ENCODE data around the gene DNAH6.

Gene DNAH6

GRCh38 chr2:84697895-84698294 lies 181.6 kb downstream of the DNAH6 start:
- H3K36me3 ChIP-seq (ENCODE audit: control insufficient read depth, insufficient read depth, low read length) = no peaks in the 10 kb centered on the region
- H3K9me3 ChIP-seq (ENCODE audit: control insufficient read depth, insufficient read depth, low read depth, low read length) = peaks cover 15% of the 10 kb centered on the region
- no peak overlapping the region for H3K27ac ChIP-seq (ENCODE audit: low read depth, low read length)
- H3K27me3 ChIP-seq (ENCODE audit: control insufficient read depth, insufficient read depth, low read length) = no peaks in the 10 kb centered on the region
- no peaks in the 10 kb centered on the region for H3K4me1 ChIP-seq (ENCODE audit: control insufficient read depth, insufficient read depth, low read length)
- H3K4me3 ChIP-seq (ENCODE audit: low read depth, low read length) = no peak overlapping the region
- no peak overlapping the region for H3K9ac ChIP-seq (ENCODE audit: low read length)

DNA sequence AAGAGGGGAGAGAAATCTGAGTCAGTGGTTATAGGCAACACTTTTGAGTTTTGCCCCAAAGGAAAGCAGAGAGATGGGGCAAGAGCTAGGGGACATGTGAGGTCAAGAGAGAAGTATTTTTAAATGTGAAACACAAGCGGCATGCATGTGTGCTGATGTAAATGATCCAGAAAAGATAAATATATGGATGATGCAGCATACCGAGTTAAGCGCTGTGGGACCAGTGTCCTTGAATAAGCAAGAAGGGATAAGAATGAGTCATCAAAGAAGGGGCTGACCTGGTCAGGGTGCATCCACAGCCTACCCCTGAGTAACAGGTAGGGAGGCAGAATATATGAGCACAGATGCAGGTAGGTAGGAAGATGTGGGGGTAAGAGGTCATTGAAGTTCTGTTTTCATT lies 183.7 kb downstream of the DNAH6 start:
- H3K4me3 ChIP-seq (ENCODE audit: low read depth, low read length) = no peak overlapping the region
- no peak overlapping the region for H3K27ac ChIP-seq (ENCODE audit: low read depth, low read length)
- no peak overlapping the region for H3K9ac ChIP-seq (ENCODE audit: low read length)
- no peaks in the 10 kb centered on the region for H3K4me1 ChIP-seq (ENCODE audit: control insufficient read depth, insufficient read depth, low read length)
- H3K36me3 ChIP-seq (ENCODE audit: control insufficient read depth, insufficient read depth, low read length) = no peaks in the 10 kb centered on the region
- H3K27me3 ChIP-seq (ENCODE audit: control insufficient read depth, insufficient read depth, low read length) = no peaks in the 10 kb centered on the region
- H3K9me3 ChIP-seq (ENCODE audit: control insufficient read depth, insufficient read depth, low read depth, low read length) = peaks cover 17% of the 10 kb centered on the region

DNA sequence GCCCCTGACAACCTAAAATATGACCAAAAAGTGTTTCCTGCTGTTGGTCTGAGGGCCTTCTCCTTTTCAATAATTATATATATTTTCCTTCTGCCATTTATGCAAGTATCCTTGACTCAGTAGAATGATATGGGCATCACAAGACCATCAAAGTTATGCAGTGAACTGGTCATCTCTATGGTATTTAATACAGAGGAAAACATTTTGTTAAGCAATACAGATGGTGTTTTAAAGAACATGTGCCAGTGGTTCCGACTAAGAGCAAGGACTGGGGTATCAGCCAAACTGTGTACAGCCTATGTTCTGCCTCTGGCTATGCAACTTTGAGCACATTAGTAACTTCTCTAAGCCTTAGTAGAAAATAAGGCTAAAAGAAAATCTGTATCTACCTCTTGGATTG lies 185.6 kb downstream of the DNAH6 start:
- H3K36me3 ChIP-seq (ENCODE audit: control insufficient read depth, insufficient read depth, low read length) = no peaks in the 10 kb centered on the region
- H3K4me1 ChIP-seq (ENCODE audit: control insufficient read depth, insufficient read depth, low read length) = no peaks in the 10 kb centered on the region
- no peak overlapping the region for H3K9ac ChIP-seq (ENCODE audit: low read length)
- H3K9me3 ChIP-seq (ENCODE audit: control insufficient read depth, insufficient read depth, low read depth, low read length) = peaks cover 17% of the 10 kb centered on the region
- H3K27me3 ChIP-seq (ENCODE audit: control insufficient read depth, insufficient read depth, low read length) = no peaks in the 10 kb centered on the region
- H3K4me3 ChIP-seq (ENCODE audit: low read depth, low read length) = no peak overlapping the region
- no peak overlapping the region for H3K27ac ChIP-seq (ENCODE audit: low read depth, low read length)

- Histone ChIP-seq H3K27ac (ENCODE audit: low read depth, low read length) (no peak overlapping the region), H3K27me3 (ENCODE audit: control insufficient read depth, insufficient read depth, low read length) (no peaks in the 10 kb centered on the region), H3K4me3 (ENCODE audit: low read depth, low read length) (no peak overlapping the region), H3K9me3 (ENCODE audit: control insufficient read depth, insufficient read depth, low read depth, low read length) (peaks cover 17% of the 10 kb centered on the region), H3K4me1 (ENCODE audit: control insufficient read depth, insufficient read depth, low read length) (no peaks in the 10 kb centered on the region), H3K36me3 (ENCODE audit: control insufficient read depth, insufficient read depth, low read length) (no peaks in the 10 kb centered on the region), H3K9ac (ENCODE audit: low read length) (no peak overlapping the region)
Measured at GRCh38 chr2:84702941-84703340, 186.6 kb downstream of the DNAH6 start.

DNA sequence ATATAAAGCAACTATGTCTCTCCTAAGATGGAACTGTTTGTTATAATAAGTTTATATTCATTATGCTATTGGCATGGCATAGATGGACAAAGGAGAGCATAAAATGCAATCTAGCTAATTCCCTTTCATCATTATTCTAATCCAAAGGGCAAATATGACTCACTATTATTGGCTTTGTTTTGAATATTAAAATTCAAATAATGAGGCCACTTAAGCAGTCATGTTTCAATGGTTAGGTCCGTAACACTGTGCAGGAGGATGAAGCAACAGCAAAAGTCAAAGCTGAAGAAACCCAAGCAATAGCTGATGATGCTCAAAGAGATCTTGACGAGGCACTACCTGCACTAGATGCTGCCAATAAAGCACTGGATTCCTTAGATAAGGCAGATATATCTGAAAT lies 187.5 kb downstream of the DNAH6 start:
- Histone ChIP-seq H3K9me3 (ENCODE audit: control insufficient read depth, insufficient read depth, low read depth, low read length) (peaks cover 17% of the 10 kb centered on the region), H3K27ac (ENCODE audit: low read depth, low read length) (no peak overlapping the region), H3K4me1 (ENCODE audit: control insufficient read depth, insufficient read depth, low read length) (no peaks in the 10 kb centered on the region), H3K4me3 (ENCODE audit: low read depth, low read length) (no peak overlapping the region), H3K27me3 (ENCODE audit: control insufficient read depth, insufficient read depth, low read length) (no peaks in the 10 kb centered on the region), H3K36me3 (ENCODE audit: control insufficient read depth, insufficient read depth, low read length) (no peaks in the 10 kb centered on the region), H3K9ac (ENCODE audit: low read length) (no peak overlapping the region)

DNA sequence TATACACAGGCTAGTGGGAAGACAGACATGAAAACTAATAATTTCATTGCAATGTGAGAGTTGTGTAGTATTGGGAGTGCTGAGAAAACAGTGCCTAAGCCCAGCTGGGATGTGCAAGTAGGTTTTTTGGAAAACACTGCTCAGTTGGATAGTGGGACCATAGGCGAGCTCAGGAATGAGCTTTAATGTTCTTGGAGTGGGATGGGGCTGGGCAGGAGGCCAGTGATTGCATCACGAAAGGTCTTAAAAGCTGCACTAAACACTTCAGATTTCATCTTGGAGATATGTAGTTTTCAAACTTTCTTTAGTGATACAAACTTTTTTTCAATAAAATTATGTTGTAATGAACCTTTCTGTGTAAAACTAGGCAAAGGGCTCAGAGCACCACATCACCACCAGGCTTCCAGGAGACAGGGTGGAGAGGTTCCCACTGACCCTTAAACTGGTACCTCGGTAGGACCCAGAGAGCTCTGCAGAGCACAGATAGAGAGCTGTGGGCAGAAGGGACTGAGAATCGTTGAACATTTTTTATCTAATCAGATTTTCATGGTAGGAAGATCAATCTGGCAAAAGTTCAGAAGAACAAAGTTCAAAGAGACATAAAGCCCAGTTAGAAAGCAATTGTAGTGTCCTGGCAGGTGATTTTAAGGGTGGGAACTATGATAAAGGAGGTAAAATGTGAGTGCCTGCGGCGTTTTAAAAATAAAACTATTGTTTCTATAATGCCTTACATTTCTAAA lies 188.4 kb downstream of the DNAH6 start:
- Histone ChIP-seq H3K9ac (ENCODE audit: low read length) (no peak overlapping the region), H3K9me3 (ENCODE audit: control insufficient read depth, insufficient read depth, low read depth, low read length) (peaks cover 17% of the 10 kb centered on the region), H3K27me3 (ENCODE audit: control insufficient read depth, insufficient read depth, low read length) (no peaks in the 10 kb centered on the region), H3K4me1 (ENCODE audit: control insufficient read depth, insufficient read depth, low read length) (no peaks in the 10 kb centered on the region), H3K27ac (ENCODE audit: low read depth, low read length) (no peak overlapping the region), H3K36me3 (ENCODE audit: control insufficient read depth, insufficient read depth, low read length) (no peaks in the 10 kb centered on the region), H3K4me3 (ENCODE audit: low read depth, low read length) (no peak overlapping the region)

DNA sequence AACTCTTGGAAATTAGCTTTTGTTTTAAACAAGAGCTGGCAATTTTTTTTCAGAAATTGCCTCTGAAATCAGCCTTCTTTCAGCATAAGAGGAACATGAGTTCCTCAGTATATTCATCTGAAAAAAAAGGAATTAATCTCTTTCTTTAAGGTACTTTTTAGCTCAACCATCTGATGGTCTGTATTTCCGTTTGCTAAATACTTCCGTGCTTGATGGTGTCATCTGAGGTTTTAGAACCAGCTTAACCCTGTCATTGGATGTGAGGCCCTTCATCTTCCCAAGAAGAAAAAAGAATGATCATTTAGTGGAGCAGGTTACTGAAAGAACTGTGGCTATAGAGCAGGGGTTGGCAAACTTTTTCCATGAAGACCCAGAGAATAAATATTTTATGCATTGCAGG lies 189.6 kb downstream of the DNAH6 start:
- no peaks in the 10 kb centered on the region for H3K36me3 ChIP-seq (ENCODE audit: control insufficient read depth, insufficient read depth, low read length)
- H3K27me3 ChIP-seq (ENCODE audit: control insufficient read depth, insufficient read depth, low read length) = no peaks in the 10 kb centered on the region
- H3K4me3 ChIP-seq (ENCODE audit: low read depth, low read length) = no peak overlapping the region
- H3K27ac ChIP-seq (ENCODE audit: low read depth, low read length) = no peak overlapping the region
- peaks cover 17% of the 10 kb centered on the region for H3K9me3 ChIP-seq (ENCODE audit: control insufficient read depth, insufficient read depth, low read depth, low read length)
- no peaks in the 10 kb centered on the region for H3K4me1 ChIP-seq (ENCODE audit: control insufficient read depth, insufficient read depth, low read length)
- no peak overlapping the region for H3K9ac ChIP-seq (ENCODE audit: low read length)

GRCh38 chr2:84708442-84708841 lies 192.1 kb downstream of the DNAH6 start:
- Histone ChIP-seq H3K36me3 (ENCODE audit: control insufficient read depth, insufficient read depth, low read length) (no peaks in the 10 kb centered on the region), H3K9ac (ENCODE audit: low read length) (no peak overlapping the region), H3K9me3 (ENCODE audit: control insufficient read depth, insufficient read depth, low read depth, low read length) (no peaks in the 10 kb centered on the region), H3K4me3 (ENCODE audit: low read depth, low read length) (no peak overlapping the region), H3K27me3 (ENCODE audit: control insufficient read depth, insufficient read depth, low read length) (no peaks in the 10 kb centered on the region), H3K27ac (ENCODE audit: low read depth, low read length) (no peak overlapping the region), H3K4me1 (ENCODE audit: control insufficient read depth, insufficient read depth, low read length) (no peaks in the 10 kb centered on the region)

- no peak overlapping the region for H3K9ac ChIP-seq (ENCODE audit: low read length)
- no peaks in the 10 kb centered on the region for H3K9me3 ChIP-seq (ENCODE audit: control insufficient read depth, insufficient read depth, low read depth, low read length)
- no peaks in the 10 kb centered on the region for H3K27me3 ChIP-seq (ENCODE audit: control insufficient read depth, insufficient read depth, low read length)
- H3K27ac ChIP-seq (ENCODE audit: low read depth, low read length) = no peak overlapping the region
- H3K4me1 ChIP-seq (ENCODE audit: control insufficient read depth, insufficient read depth, low read length) = no peaks in the 10 kb centered on the region
- no peak overlapping the region for H3K4me3 ChIP-seq (ENCODE audit: low read depth, low read length)
- H3K36me3 ChIP-seq (ENCODE audit: control insufficient read depth, insufficient read depth, low read length) = no peaks in the 10 kb centered on the region
Measured at GRCh38 chr2:84711651-84712050, 195.4 kb downstream of the DNAH6 start.

DNA sequence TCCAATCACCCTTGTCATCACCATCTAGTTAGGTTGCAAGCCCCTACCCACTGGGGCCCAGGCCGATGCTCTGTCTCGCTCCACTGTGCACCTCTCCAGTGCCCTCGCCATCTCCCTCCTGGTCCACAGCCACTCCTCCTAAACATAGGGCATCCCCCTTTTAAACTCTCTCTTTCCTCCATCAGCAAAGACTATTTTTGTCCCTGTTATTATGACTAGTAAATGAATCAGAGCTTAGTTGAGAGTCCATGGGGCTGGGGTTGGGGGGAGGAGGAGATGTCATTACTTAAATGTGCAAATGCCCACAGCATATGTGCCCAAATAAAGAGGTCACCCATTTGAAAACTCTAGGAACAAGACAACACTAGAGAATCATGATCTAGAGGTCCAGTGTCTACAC lies 197.1 kb downstream of the DNAH6 start:
- Histone ChIP-seq H3K4me1 (ENCODE audit: control insufficient read depth, insufficient read depth, low read length) (no peaks in the 10 kb centered on the region), H3K4me3 (ENCODE audit: low read depth, low read length) (no peak overlapping the region), H3K36me3 (ENCODE audit: control insufficient read depth, insufficient read depth, low read length) (no peaks in the 10 kb centered on the region), H3K27ac (ENCODE audit: low read depth, low read length) (no peak overlapping the region), H3K9ac (ENCODE audit: low read length) (no peak overlapping the region), H3K27me3 (ENCODE audit: control insufficient read depth, insufficient read depth, low read length) (no peaks in the 10 kb centered on the region), H3K9me3 (ENCODE audit: control insufficient read depth, insufficient read depth, low read depth, low read length) (no peaks in the 10 kb centered on the region)

GRCh38 chr2:84716564-84716963 lies 200.3 kb downstream of the DNAH6 start:
- Histone ChIP-seq H3K9me3 (ENCODE audit: control insufficient read depth, insufficient read depth, low read depth, low read length) (no peaks in the 10 kb centered on the region), H3K9ac (ENCODE audit: low read length) (no peak overlapping the region)

More at GRCh38 chr2:84716564-84716963, 200.3 kb downstream of the DNAH6 start:
- Histone ChIP-seq H3K4me3 (ENCODE audit: low read depth, low read length) (no peak overlapping the region), H3K4me1 (ENCODE audit: control insufficient read depth, insufficient read depth, low read length) (no peaks in the 10 kb centered on the region), H3K27ac (ENCODE audit: low read depth, low read length) (no peak overlapping the region), H3K36me3 (ENCODE audit: control insufficient read depth, insufficient read depth, low read length) (no peaks in the 10 kb centered on the region), H3K27me3 (ENCODE audit: control insufficient read depth, insufficient read depth, low read length) (no peaks in the 10 kb centered on the region)
